Transverse colon (tissue), 4 donors: ENCODE data around the gene CBLB.

ENCODE experiments used
- EP300 ChIP-seq: sonication (generic); formaldehyde crosslinking; IDR thresholded peaks from one replicate; pipeline ENCODE4 v1.6.1; 2017; ENCODE audit warnings: antibody characterized with exemption, low read depth
- POLR2A ChIP-seq: fragments of 450-650 bp; IDR thresholded peaks from one replicate; pipeline ENCODE4 v1.6.1; 2016; ENCODE audit warnings: antibody characterized with exemption, mild to moderate bottlenecking, moderate library complexity
- POLR2AphosphoS5 ChIP-seq, 3 donors: sonication (generic); formaldehyde crosslinking; IDR thresholded peaks; one replicate each; pipeline ENCODE4 v1.6.1; 2016; ENCODE audit warnings: antibody characterized with exemption in 3 of 3
- TF ChIP-seq, protein P1 (sequence below), 5 experiments: fragments of 200-600 bp in 3 of 5; fragments of 450-650 bp in 2 of 5; sonication (generic) in 3 of 5; IDR thresholded peaks; 1 replicate in 2 of 5; 2 replicates in 3 of 5; pipeline ENCODE4 v1.5.1; 2016 to 2017; ENCODE audit warnings: antibody characterized with exemption in 5 of 5, inconsistent platforms in 3 of 5, mild to moderate bottlenecking in 2 of 5, moderate library complexity in 1 of 5

DNA sequence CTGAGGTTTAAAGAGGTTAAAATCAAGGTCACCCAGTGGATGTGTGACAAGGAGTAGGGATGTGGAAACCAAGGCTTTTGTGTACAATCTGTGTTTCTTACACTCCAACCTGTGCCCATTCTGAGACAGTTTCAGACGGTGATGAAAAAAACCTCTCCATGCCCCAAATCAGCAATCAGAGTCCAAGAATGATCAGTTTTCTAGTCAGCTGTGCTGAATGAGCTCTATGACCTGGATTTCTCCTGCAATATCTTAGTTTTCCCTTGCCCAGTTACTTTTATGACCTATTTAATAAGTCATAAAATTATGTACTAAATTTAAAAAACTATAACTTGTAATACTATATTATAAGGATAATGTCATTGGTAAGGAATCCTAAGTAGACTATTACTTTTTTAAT is 37.5 kb upstream of the CBLB start:
- TF ChIP-seq POLR2A = no peak
- TF ChIP-seq EP300 = no peak
- TF ChIP-seq, protein P1, sequence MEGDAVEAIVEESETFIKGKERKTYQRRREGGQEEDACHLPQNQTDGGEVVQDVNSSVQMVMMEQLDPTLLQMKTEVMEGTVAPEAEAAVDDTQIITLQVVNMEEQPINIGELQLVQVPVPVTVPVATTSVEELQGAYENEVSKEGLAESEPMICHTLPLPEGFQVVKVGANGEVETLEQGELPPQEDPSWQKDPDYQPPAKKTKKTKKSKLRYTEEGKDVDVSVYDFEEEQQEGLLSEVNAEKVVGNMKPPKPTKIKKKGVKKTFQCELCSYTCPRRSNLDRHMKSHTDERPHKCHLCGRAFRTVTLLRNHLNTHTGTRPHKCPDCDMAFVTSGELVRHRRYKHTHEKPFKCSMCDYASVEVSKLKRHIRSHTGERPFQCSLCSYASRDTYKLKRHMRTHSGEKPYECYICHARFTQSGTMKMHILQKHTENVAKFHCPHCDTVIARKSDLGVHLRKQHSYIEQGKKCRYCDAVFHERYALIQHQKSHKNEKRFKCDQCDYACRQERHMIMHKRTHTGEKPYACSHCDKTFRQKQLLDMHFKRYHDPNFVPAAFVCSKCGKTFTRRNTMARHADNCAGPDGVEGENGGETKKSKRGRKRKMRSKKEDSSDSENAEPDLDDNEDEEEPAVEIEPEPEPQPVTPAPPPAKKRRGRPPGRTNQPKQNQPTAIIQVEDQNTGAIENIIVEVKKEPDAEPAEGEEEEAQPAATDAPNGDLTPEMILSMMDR (IDR thresholded peaks at IDR 0.05) = no peak
- TF ChIP-seq POLR2AphosphoS5 (IDR thresholded peaks at IDR 0.05) = no peak
